ENCODE results near the gene MMP7. TPM values are rescaled to one million over a fixed set of nuclear protein-coding genes. Genes with fewer than 3 reads are reported as not detected.

MMP7 gene
- total RNA-seq, 1 experiment from 2014 or later = not detected

DNA sequence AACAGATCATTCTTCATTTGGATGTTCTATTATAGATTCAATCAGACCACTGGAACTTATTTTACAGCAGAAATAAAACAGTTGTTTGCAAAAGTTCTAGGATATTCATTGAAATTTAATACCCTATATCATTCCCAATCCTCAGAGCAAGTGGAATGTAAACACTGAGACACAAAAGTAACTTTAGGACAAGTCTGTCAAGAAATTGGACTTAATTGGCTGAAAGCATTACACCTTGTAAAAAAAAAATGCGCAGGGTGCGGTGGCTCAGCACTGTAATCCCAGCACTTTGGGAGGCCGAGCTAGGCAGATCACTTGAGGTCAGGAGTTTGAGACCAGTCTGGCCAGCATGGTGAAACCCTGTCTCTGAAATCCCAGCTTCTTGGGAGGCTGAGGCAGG lies 48.1 kb downstream of the MMP7 start:
- no peaks in the 10 kb centered on the region for H3K27me3 Mint-ChIP-seq (ENCODE audit: insufficient read depth, unreplicated experiment)
- H3K27me3 ChIP-seq (replicated peaks; ENCODE audit: control insufficient read depth, insufficient read depth, low read length) = no peaks in the 10 kb centered on the region
- H3K4me1 ChIP-seq = peaks cover 10% of the 10 kb centered on the region
- intact Hi-C loops (cut with micrococcal nuclease; ENCODE audit: unreplicated experiment) = no loop called here
- no peaks in the 10 kb centered on the region for H3K36me3 ChIP-seq (ENCODE audit: control insufficient read depth, insufficient read depth, low read length)
- BruUV-seq (replicated peaks) = no TSS peak
- TF ChIP-seq, protein P1, sequence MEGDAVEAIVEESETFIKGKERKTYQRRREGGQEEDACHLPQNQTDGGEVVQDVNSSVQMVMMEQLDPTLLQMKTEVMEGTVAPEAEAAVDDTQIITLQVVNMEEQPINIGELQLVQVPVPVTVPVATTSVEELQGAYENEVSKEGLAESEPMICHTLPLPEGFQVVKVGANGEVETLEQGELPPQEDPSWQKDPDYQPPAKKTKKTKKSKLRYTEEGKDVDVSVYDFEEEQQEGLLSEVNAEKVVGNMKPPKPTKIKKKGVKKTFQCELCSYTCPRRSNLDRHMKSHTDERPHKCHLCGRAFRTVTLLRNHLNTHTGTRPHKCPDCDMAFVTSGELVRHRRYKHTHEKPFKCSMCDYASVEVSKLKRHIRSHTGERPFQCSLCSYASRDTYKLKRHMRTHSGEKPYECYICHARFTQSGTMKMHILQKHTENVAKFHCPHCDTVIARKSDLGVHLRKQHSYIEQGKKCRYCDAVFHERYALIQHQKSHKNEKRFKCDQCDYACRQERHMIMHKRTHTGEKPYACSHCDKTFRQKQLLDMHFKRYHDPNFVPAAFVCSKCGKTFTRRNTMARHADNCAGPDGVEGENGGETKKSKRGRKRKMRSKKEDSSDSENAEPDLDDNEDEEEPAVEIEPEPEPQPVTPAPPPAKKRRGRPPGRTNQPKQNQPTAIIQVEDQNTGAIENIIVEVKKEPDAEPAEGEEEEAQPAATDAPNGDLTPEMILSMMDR (IDR thresholded peaks at IDR 0.05; ENCODE audit: insufficient read depth in 1 of 2, low read depth in 1 of 2, low read length in 1 of 2, severe bottlenecking in 1 of 2, unreplicated experiment in 1 of 2) = no peak
- H3K36me3 Mint-ChIP-seq (ENCODE audit: insufficient read depth, unreplicated experiment) = no peaks in the 10 kb centered on the region
- H3K4me3 Mint-ChIP-seq (ENCODE audit: unreplicated experiment) = no peak overlapping the region
- H3K4me3 ChIP-seq (ENCODE audit: low read depth, low read length) = no peak overlapping the region
- H3K4me1 Mint-ChIP-seq (ENCODE audit: low read depth, unreplicated experiment) = no peaks in the 10 kb centered on the region
- ChIA-PET CTCF (no interaction called here), POLR2A (no interaction called here)
- H3K27ac Mint-ChIP-seq (ENCODE audit: unreplicated experiment) = no peak overlapping the region
- H3K9me3 Mint-ChIP-seq (ENCODE audit: unreplicated experiment) = no peaks in the 10 kb centered on the region
- no peaks in the 10 kb centered on the region for H3K9me3 ChIP-seq
- DNase-seq = no peak

DNA sequence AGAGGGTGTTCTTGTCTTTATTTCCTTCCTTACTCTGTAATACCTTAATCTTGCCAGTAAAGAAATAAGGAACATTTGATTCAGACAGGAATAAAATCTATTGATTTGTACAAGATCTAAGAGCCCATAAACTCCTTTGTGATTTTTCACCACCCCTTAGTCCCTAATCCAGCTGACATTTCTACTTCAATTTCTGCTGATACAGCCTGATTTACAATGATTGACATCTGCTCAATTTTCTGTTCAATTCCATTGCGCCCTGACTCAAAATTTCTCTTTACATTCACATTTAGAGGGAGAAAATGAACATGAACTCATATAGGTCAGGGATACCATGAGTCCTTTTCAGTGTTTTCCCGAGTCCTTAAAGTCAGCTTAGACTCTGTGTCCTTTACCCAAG lies 50.8 kb downstream of the MMP7 start:
- Mint-ChIP-seq H3K36me3 (ENCODE audit: insufficient read depth, unreplicated experiment) (no peaks in the 10 kb centered on the region), H3K4me3 (ENCODE audit: unreplicated experiment) (no peak overlapping the region), H3K4me1 (ENCODE audit: low read depth, unreplicated experiment) (peaks cover 10% of the 10 kb centered on the region), H3K9me3 (ENCODE audit: unreplicated experiment) (no peaks in the 10 kb centered on the region), H3K27ac (ENCODE audit: unreplicated experiment) (no peak overlapping the region), H3K27me3 (ENCODE audit: insufficient read depth, unreplicated experiment) (no peaks in the 10 kb centered on the region)
- no TSS peak for BruUV-seq (replicated peaks)
- H3K36me3 ChIP-seq (ENCODE audit: control insufficient read depth, insufficient read depth, low read length) = no peaks in the 10 kb centered on the region
- no peak for DNase-seq
- no peaks in the 10 kb centered on the region for H3K27me3 ChIP-seq (replicated peaks; ENCODE audit: control insufficient read depth, insufficient read depth, low read length)
- H3K9me3 ChIP-seq = no peaks in the 10 kb centered on the region
- H3K4me1 ChIP-seq = peaks cover 20% of the 10 kb centered on the region
- POLR2A ChIA-PET = no interaction called here
- TF ChIP-seq, protein P1 (IDR thresholded peaks at IDR 0.05; ENCODE audit: insufficient read depth in 1 of 2, low read depth in 1 of 2, low read length in 1 of 2, severe bottlenecking in 1 of 2, unreplicated experiment in 1 of 2) = no peak
- no peak overlapping the region for H3K4me3 ChIP-seq (ENCODE audit: low read depth, low read length)
- CTCF ChIA-PET = interaction anchor here (0.5 to 1.3 kb wide), 2 partner anchors 89 to 1318 kb away, joined by 3 to 4 read pairs; no protein-coding TSS in a partner anchor
- intact Hi-C loops (cut with micrococcal nuclease; ENCODE audit: unreplicated experiment) = no loop called here

DNA sequence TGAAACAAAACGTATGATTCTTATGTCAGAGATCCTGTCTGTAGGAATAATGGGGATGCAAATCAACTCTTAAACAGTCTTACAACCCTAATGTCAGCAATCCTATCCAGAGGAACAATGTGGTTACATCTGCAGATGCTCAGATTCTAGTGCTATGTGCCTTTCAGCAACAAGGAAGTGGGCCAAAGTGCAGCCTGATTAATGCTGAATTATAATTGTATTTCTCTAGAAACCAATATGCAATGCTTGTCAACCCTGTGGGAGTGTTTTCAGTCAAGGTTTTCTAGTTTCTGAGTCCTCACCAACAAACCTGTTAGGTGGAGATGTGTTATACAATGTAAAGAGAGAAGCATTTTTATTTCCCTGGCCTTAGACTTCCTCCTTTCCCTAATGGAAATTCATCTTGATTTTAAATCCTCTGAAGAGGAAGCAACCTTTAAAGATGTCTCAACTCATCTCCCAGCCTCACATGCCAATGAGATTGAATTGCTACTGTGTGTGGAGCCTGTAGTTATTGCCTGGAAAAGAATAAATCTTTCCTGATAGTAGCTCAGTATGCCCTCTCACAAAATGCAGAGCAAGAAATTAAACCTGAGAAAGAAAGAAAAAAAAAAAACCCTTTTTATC lies 51.8 kb downstream of the MMP7 start:
- TF ChIP-seq, protein P1 (IDR thresholded peaks at IDR 0.05; ENCODE audit: insufficient read depth in 1 of 2, low read depth in 1 of 2, low read length in 1 of 2, severe bottlenecking in 1 of 2, unreplicated experiment in 1 of 2) = no peak
- no peak overlapping the region for H3K27ac Mint-ChIP-seq (ENCODE audit: unreplicated experiment)
- Histone ChIP-seq H3K27me3 (replicated peaks; ENCODE audit: control insufficient read depth, insufficient read depth, low read length) (no peaks in the 10 kb centered on the region), H3K4me3 (ENCODE audit: low read depth, low read length) (no peak overlapping the region), H3K36me3 (ENCODE audit: control insufficient read depth, insufficient read depth, low read length) (no peaks in the 10 kb centered on the region), H3K4me1 (peaks cover 20% of the 10 kb centered on the region), H3K9me3 (no peaks in the 10 kb centered on the region)
- no peaks in the 10 kb centered on the region for H3K36me3 Mint-ChIP-seq (ENCODE audit: insufficient read depth, unreplicated experiment)
- BruUV-seq (replicated peaks) = no TSS peak
- no peak for DNase-seq
- H3K9me3 Mint-ChIP-seq (ENCODE audit: unreplicated experiment) = no peaks in the 10 kb centered on the region
- H3K4me1 Mint-ChIP-seq (ENCODE audit: low read depth, unreplicated experiment) = peaks cover 10% of the 10 kb centered on the region
- CTCF ChIA-PET = interaction anchor here (0.6 to 0.8 kb wide), 3 partner anchors 13 to 564 kb away, joined by 3 to 4 read pairs (median 3); partner anchors contain the start of gene CEP126
- H3K27me3 Mint-ChIP-seq (ENCODE audit: insufficient read depth, unreplicated experiment) = no peaks in the 10 kb centered on the region
- intact Hi-C loops (cut with micrococcal nuclease; ENCODE audit: unreplicated experiment) = no loop called here
- POLR2A ChIA-PET = no interaction called here
- H3K4me3 Mint-ChIP-seq (ENCODE audit: unreplicated experiment) = no peak overlapping the region

Measured in Caco-2 (cell line).